ENCODE data around the gene TCOF1.

The TCOF1 gene

DNA sequence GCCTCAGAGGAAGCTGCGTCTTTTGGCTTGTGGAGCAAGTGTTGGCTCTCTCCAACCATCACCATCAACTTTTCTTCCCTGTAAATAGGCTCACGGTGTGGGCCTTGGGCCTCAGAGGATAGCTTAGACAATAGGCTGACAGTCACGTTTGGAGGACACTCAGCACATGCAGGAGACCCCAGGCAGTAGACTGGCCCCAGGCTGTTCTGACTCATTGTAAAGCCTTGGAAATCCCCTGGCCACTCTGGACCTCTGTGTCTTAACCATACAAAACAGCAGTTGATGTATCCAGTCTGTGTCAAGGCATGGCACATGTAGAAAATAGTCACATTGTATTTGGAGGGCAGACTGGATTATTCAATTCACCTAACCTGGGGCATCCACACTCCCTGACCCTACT lies 36.6 kb downstream of the TCOF1 start:
- no peak for DNase-seq

DNA sequence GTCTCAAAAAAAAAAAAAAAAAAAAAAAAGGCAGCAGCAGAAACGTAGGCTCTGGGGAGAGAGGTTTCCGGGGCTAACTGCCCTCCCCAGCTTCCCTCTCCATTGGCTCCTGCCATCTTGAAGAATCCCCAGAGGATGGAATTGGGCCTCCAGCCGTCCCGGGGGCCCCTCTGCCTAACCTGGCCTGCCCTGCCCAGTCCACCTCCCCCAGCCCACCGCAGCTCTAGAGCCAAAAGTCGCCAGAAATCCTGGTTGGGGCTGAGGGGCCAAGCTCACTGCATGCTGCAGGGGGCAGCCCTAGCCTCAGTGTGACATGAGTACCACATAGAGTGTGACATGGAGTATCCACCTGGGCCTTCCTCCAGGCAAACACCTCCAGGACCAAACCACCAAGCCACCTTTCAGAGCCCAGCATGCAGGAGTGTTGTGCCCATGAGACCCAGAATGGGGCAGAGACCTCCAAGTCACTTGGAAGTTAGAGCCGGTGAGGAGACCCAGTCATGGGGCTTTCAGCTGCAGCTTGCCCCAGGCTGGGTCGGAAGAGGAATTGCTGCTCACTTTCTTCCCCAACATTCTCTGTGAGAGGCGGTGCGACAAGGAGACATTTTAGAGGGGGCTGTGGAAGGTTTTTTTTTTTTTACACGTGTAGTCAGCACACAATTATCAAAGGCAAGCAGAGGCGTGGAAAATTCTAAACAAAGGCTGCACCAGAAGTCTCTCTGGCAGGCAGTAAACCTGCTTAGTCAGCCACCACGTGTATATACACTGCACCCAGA lies 37.6 kb downstream of the TCOF1 start:
- DNase-seq = no peak

DNA sequence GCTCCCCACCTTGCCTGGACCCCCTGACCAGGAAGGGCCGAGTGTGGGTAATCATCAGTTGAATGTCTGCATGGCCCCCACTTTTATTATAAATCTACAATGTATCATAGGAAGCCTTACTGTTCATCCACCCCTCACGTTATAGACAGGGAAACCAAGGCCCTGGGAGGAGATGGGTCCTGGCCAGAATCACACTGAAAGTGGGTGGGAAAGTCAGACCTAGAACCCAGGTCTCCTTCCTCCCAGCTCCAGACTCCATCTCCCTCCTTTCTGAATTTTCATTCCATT lies 38.1 kb downstream of the TCOF1 start:
- DNase-seq = no peak

DNA sequence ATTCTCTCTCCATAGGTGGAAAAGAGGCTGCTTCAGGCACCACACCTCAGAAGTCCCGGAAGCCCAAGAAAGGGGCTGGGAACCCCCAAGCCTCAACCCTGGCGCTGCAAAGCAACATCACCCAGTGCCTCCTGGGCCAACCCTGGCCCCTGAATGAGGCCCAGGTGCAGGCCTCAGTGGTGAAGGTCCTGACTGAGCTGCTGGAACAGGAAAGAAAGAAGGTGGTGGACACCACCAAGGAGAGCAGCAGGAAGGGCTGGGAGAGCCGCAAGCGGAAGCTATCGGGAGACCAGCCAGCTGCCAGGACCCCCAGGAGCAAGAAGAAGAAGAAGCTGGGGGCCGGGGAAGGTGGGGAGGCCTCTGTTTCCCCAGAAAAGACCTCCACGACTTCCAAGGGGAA lies 38.8 kb downstream of the TCOF1 start:
- no peak for DNase-seq

DNA sequence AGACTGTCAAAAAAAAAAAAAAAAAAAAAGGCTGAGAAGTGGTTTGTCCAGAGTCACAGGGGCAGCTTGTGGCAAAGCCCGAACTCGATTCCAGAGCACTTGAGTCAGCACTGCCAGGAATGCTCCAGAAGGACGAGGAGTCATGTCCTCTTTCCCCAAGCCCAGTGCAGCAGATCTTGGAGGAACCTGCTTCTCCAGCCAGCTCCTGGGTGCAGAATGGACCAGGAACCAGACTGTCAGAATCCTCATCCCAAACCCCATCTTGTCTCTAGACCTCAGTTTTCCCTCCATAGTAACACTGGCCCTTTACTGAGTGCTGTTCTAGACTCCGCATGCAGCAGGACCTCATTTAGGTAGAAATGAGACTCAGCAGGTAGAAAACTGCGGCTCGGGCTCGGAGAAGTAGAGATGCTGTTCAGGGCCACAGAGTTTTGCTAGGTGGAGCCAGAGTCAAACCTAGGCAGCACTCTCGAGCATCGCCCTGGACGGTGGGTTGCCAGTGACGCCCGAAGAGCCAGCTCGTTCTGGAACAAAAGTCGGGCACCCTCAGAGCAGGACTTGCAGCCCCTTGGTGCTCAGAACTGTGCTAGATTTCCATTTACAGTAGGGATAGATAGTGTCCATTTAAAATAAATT lies 39.8 kb downstream of the TCOF1 start:
- no peak for DNase-seq

DNA sequence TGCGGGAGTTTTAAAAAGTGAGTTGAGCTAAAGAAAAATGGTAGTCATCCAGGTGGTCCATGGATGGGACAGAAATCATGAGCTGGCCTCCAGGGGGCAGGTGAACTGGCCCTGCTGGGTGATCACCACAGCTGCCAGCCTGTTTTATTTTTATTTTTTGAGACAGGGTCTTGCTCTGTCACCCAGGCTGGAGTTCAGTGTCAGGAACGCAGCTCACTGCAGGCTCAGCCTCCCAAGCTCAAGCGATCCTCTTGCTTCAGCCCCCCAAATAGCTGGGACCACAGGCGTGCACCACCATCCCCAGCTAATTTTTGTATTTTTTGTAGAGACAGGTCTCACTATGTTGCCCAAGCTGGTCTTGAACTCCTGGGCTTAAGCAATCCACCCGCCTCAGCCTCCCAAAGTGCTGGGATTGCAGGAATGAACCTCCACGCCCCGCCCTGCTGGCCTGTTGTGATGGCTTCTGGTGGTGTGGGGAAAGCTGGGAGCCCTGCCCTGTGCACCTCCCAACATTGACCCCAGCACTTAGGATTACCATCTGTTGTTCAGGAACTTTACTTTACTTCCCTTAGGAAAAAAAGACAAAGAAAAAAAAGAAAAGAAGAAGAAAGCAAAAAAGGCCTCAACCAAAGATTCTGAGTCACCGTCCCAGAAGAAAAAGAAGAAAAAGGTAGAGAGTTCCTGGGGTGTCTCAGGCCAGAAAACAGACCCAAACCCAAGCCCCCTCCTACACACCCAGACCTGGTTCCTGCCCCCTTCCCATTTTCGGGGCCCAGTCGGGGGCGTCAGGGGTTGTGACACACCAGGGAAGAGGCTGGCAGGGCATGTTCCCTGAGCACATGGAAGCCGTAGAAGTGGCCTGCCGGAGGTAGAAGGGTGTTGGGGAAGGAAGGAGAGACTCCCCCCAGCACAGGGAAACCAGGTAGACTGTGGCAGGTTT lies 40.6 kb downstream of the TCOF1 start:
- no peak for DNase-seq

DNA sequence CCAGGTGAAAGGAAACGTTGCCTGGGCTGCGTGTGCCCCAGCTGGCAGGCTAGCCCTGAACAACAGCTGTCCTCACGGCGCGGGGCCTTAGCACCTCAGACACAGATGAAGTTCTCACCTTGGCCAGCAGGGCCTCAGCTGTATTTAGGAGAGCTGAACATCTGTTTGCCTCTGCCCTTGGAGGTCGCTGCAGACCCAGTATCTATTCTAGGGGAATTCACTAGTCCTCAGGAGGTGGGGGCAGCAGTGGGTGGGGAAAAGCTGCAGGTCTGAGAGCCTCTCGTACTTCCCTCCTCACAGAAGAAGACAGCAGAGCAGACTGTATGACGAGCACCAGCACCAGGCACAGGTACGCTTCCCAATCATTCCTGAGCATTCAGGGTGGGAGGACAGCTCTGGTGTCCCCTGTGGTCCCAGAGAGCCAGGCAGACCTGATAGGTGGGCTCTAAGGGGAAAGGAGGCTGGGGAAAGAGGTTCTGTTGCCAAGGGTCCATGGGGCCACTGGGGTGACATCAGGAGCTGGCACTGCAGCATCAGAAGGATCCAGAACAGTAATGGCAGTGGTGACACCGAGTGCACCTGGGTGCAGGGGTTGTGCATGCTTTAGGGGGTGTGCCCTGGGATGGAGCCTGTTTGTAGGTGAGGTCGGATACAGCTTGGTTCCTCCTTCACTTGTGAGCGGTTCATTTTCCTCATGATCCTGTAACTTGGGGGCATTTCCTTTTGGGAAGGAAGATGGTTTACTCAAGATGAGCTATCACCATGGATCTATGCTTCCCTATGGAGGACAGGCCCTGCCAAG lies 41.4 kb downstream of the TCOF1 start:
- DNase-seq = no peak

DNA sequence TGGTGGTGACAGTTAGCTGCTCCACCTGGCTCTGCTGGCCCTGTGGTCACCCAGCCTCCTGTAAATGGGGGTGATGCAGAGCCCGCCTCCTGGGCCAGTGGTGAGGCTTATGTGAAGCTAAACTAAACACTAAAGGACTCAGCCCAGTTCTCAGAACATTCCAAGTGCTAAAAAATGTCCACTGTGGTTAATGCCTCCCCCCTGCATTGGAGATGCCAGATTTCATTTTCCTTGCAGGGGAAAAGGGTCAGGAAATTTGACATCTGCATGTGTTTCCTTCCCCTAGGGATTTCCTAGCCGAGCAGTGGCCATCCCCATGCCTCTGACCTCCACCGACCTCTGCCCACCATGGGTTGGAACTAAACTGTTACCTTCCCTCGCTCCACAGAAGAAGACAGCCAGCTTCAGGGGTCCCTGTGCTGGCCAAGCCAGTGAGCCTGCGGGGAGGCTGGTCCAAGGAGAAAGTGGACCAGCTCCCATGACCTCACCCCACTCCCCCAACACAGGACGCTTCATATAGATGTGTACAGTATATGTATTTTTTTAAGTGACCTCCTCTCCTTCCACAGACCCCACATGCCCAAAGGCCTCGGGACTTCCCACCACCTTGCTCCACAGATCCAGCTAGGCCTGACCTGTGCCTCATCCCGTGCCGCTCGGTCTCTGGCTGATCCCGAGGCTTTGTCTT lies 42.2 kb downstream of the TCOF1 start:
- no peak for DNase-seq

DNA sequence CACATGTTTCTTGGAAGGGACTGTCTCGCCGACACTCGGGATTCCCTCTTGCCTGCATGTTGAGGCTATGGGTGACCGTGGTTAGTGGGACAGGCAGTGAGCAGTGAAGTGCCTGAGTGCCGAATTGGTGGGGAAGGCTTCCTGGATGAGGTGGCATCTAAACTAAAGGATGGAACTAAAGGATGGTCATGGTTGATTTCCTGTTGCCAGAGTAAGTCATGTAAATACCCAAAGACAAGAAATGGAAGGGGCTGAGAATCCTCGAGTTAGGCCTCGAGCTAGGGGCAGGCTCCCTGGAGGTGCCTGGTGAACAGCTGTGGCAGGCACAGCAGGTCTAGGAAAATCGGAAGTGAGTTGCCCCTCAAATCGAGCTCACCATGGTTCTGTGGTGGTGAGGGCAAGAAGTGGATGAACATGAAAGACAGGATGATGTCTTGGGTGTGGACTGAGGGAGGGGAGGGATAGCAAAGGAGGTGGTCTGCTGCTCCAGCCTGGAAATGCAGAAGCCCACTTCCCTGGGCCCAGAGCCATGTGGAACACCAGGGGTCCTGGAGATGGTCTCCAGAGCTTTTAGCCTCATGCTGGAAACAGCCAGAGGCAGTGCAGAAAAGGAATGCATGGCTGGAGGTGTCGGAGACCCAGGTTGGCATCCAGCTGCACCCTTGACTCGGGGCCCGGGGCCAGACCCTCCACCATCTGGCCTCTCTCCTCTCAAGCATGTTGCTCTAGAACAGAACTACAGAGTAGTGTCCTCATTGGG lies 43.0 kb downstream of the TCOF1 start:
- no peak for DNase-seq

DNA sequence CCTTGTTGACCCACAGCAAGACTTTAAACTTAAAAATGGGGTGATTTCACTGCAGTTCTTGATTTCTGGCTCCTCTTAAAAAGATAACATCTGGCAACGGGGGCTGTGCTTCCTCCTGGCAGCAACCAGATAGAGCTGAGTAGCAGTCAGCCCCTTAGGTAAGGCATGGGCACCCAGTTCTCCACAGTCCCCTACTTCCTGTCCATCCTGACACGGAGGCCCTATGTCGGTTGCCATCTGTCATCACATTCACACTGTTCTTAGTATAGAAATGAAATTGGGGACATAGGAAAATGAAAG lies 43.5 kb downstream of the TCOF1 start:
- no peak for DNase-seq

DNA sequence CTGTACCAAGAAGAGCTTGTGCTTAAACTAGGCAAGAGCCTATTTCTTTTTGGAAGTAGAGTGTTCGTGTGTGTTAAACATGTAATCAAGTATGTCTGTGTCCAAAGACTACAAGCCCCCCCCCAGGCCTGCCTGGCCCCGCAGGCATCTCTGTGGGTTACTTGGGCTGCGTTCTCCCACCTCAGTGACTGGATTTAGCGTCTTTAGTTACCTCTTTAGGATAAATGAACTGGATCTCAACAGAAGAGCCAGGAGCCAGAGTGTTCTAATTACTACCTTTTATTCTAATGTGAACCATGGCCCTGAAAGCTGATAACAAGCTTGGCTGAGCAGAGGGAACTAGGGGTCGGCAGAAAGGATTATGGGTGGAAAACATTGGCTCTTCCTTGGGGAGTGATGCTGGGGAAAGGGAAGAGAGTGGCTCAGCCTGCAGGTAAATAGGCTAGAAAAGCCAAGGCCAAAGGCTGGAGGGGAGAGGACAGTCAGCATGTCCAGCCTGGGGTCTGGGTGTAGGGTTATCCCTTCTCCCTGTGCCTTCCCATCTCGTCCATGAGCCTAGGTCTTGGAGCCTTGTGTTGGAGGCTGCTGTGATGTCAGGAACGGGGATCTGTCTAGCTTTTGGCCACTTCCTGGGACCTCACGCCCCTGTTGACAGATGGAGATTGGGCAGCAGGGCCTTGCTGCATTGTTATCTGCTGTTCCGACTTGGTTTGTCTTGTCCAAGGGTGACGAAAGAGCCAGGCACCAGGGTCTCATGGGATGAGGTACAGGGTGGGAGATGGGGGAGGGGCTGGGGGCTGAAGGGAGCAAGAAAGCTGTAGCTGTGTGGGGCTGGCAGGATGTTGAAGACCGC lies 44.1 kb downstream of the TCOF1 start:
- DNase-seq = no peak

DNA sequence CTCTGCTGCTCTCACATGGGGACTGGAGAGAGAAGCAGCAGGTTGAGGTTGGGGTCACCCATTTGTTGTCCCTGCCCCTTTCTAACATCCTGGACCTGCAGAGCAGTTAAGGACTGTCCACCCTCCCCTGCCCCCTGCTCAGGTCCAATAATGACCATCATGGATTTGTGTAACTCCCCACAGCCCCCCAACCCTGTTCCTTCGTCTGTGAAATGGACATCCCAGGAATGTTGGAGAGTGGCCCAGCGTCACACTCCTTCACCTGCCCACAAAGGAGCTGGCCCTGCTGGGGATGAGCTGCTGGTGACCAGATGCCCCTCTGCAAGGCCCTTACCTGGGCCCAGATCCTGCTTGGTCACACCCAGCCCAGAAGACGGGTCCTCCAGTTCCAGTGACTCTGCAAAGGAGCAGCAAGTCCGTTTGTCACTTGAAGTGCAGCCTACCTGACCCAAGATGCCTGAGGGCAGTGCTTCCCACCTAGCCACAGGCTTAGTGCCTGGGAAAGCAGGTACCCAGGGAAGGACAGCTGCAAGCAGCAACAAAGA lies 44.8 kb downstream of the TCOF1 start:
- no peak for DNase-seq

DNA sequence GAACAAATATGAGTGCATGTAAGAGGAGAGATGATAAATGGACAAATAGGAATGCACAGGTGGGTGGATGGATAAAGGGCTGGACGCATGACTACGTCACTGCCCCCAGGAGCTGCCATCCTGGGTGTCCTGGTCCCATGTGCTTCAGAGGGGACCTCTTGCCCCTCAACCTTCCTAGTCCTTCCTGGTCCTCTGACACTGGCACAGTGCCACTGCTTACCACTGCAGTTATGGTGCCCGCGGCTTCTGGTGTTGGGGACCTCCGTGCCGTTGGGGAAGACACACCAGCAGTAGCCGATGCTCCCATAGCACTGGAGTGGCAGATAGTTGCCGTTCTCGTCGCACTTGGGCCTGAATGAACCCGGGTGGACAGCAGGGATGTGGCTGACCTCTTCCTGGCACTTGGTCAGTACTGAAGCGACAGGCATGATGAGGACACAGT lies 45.4 kb downstream of the TCOF1 start:
- DNase-seq = no peak

DNA sequence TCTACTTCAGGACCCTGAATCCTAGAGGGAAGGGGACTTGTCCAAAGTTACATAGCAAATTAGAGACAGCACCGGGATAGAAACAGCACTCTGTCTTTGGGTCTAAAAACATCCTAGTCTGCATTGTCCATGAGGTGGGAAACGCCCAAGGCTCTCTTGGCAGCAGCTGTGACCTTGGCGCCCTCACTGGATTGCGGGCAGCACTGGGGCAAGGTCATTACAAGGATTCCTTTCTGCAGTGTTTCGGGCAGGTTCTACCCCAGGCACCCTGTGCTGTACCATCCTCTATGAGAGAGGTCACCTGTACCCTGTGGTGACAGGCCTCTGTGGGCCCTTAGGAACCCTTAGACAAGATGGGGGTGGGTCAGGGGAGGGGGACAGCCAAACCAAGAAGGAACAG lies 46.6 kb downstream of the TCOF1 start:
- no peak for DNase-seq

DNA sequence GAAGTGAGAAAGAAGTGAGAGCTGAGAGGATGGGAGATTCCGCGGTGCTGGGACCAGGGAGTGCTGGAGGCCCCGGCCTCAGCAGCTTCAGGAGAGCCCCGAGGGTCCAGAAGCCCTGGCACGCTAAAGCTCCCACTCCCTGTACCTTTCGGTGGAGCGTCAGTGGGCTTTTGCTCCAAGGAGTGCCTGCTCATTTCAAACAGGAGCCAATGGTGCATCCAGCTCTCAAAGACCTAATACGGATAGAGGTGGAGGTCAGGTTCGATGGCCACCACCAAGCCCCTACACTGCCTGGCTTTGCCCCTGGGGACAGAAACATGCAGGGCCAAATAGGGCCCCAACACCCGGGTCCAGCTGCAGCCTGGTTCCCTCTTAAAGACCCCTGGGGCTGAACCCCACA lies 47.0 kb downstream of the TCOF1 start:
- DNase-seq = no peak

DNA sequence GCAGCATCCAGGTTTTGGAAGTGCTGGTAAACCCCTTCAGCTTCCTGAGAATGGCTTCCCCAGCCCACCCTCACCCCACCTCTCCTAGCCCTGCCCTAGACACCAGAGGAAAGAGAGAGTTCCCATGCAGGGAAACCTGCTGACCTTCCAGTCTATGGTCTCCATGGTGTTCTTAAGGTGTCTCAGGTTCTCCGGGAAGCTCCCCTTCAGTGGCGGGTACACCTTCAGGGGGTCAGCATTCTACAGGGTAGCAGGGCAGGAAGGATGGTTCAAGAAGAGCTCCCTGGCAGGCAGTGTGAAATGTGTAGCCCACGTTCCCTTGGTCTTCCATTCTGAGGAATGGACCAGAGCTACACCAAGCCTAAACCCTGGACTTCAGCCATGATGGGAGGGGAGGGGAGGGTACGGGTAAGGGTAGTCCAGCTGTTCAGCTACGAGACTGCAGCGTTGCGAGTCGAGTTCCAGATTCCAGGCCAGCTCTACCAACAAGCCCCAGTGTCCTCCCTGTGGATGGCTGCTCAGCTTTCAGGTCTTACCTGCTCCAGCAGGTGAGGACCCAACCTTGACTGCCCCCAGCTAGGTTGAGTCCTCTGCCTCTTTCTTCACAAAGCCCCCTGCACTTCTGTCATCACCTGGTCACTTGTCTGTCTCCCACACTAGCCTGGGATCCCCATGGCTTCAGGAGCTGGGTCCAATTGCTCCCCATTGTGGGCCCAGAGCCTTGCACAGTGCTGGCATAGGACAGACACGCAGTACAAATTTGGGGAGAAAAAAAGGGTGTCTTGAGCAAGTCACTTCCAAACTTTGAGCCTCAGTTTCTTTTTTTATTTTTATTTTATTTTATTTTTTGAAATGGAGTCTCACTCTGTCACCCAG lies 47.7 kb downstream of the TCOF1 start:
- no peak for DNase-seq

DNA sequence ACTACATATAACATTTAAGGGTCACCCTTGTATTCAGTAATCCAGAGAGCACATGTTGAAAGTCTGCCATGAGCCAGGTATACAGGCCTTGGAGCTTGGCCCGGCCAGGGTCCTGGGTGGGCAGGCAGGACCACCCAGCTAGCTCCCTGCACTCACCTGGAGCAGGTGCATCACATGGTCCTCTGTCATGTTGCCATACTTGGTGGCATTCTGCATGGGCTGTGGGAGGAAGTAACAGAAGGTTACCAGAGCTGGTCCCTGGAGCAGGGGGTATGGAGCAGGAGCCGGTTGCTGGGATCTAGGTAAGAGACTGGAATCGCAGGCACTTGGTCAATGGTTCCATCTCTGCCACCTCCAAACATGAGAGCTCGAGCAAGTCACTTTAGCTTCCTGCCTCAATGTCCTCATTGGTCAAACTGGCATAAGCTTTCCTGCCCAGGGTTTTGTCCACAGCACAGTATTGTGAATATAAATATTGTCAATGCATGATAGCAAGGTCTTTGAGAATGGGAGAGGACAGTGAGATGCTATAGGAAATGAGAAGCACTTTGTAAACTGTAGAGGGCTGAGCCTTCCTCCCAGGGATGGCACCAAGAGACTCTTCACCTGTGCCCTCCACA lies 48.7 kb downstream of the TCOF1 start:
- no peak for DNase-seq

DNA sequence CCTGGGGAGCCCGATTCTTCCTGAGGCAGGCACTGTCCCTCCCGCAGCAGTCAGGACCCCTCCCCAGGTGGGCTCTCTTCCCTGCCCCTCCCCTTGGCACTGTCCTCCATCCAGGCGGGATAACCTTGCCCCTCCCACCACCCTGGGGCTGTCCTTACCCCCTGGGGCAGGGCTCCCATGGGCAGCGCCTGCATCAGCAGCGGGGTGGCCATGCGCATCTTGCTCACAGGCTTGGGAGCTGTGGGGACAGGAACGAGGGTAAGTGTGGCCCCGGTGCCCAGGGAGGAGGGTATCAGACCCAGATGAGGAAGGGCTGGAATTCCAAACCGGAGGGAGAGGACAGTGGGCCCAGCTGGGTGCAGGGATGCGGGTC lies 49.2 kb downstream of the TCOF1 start:
- DNase-seq = no peak

DNA sequence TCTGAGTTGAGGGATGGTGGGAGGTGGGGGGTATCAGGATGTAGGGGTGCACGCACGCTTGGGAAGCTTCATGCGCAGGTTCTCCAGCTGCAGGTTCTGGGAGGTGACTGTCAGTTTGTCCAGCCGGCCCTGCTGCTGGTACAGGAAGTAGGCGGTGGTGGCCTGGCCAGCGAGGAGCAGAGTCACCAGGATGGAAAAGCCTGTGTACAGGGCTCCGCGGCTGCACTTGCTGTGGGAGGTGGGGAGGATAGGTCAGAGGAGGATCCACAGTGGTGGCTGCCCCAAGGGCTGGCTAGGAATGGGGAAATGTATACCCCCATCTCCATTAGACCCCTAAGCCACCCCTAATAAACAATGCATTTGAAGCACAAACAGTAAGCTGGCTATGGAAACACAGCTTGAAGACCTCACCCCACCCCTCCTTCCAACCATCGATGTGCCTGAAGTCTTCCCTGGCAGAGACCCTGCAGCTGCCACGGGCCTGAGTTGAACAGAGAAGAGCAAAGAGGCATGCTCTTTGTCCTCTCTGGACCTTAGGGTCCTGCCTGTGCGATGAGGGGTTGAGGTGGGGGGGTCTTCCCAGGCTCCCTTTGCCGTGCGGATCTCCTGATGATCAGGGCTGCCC lies 49.7 kb downstream of the TCOF1 start:
- DNase-seq = no peak

All from NCI-H1417 treated with DMSO at 0.1 percent for 48 hours (cell line).